ENCODE results near the gene ZBTB20.

ZBTB20 gene

GRCh38 chr3:114903213-114903612 is 243.9 kb downstream of the ZBTB20 start:
- DNase-seq: no peak

GRCh38 chr3:114902691-114903101 is 244.4 kb downstream of the ZBTB20 start:
- DNase-seq: no peak

- DNase-seq: no peak
These were observed 246.2 kb downstream of the ZBTB20 start for GRCh38 chr3:114900908-114901307.

DNA sequence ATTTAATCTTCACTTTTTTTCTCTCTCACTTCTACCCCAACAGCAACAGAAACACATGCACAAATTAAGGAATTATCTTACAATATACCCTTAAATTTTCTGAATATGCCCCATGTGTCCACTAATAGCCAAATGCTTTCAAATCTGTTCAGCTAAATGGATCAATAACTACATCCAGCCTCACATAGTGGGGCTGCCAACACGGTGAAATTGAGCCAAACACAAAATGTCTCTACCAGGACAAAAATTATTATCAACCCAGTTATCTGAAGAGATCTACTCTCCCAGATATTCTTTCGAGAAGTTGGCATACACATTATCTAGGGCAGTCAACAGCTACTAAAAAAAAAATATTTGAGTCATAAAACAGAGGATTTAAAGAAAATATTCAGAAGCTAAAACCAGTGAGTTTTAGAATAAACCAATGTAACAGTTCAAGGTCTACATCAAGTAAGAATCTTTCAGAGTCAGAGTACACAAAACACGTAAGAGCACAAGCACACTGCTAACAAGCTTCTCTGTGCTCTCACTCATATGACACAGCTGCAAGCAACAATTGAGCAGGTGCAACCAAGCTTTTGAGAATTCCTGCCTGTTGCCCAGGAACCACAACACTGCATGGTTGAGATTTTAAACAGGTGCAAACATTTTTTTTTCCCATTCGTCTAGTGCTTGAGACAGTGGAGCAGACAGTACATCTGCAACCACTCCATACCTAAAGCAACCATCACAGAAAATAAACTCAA is 247.7 kb downstream of the ZBTB20 start:
- no peak for DNase-seq

DNA sequence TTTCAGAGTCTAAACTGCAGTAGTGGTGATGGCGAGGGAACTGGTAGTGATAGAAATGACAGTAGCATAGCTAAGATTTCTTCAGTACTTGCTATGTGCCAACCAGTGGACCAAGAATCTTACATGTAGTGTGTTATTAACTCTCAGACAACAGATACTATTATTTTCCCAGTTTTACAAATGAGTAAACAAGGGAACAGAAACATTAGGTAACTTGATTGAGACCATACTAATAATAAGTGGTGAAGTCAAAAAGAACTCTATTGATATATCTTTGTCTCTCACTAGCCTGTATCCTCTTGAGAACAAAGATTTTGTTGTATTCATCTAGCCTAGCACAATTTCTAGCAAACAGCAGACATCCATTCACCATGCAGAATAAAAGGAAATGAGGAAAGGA is 250.1 kb downstream of the ZBTB20 start:
- DNase-seq: no peak

- DNase-seq: no peak
These were observed 253.7 kb downstream of the ZBTB20 start for GRCh38 chr3:114893361-114893760.

GRCh38 chr3:114892880-114893279 is 254.2 kb downstream of the ZBTB20 start:
- no peak for DNase-seq

DNA sequence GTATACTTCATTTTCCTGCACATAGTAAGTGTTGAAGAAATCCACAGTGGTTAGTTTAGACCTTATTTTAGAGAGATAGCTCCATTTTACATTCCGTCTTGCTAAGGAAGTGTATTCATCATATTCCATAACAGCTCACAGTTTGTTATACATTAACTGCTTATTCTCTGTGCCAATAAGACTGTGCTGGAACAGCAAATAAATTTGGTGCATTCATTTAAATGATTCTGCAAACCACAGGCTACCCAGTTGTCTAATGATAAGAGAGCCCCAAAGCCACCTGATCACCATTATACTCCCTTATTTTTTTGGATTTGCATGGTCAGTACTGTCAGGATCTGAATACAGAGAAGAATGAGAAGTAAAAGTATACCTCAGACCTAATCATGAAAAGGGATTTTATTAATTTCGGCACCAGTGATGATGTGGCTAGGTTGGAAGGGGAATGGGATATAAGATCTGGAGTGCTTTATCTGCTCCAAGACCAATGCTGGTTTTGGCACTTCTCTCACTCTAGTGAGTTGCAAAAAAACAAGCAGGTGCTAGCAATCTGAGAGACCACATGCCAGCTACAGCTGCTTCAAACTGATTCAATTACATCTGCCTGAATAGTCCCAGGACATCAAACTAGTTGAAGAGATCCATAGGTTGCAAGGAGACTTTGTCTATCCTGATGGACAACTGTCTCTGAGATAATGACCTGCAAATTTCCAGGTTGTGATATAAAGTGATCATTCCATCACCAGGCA is 254.8 kb downstream of the ZBTB20 start:
- DNase-seq: no peak

GRCh38 chr3:114887806-114888205 is 259.3 kb downstream of the ZBTB20 start:
- no peak for DNase-seq

- no peak for DNase-seq
These were observed 260.2 kb downstream of the ZBTB20 start for GRCh38 chr3:114886905-114887304.

DNA sequence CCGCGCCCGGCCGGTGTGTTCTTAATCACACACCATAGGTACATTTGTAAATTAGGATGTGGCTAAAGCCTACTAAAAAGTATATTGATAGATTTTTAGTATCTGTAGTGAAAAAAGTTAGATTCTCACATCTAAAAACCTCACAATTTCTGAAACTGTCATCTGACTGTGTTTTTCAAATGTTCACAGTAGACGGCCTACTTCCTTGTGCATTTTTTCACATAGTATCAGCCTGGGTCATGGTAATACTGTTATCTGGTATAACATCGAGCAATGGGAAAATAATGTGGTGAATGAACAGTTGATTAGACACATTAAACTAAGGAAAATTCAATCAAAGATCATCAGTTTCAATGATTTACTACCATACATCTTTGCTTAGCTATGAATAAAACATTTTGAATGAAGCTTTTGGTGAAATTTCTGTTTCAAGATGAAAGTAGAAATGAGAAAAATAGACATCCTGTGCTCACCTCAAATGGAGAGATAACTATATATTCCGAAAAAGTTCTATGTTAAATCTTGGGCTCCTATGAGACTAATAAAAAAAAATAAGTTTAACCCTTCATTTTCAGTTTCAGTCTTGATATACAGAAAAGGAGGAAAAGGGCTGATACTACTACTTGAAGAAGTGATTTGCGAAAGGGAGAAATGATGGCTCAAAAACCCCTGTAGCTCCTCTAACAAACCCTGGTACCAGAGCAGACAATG is 262.7 kb downstream of the ZBTB20 start:
- no peak for DNase-seq

DNA sequence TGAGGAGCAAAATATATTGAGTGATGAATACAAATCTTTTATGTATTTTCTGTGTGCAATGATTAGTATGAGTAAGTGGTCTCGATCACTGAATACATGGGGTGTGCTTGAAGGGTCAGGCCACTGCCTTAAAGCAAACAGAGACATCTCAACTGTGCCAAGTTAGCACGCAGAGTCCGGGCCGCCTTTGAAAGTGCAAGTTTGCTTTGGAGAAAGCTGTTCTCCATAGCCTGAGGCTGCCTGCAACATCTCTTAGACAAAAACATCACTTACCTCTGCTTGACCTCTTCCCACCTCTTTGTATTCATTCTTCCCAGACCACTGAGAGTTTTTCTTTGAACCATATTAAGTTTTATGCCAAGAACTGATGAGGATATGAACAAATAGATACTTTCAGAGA is 267.0 kb downstream of the ZBTB20 start:
- no peak for DNase-seq

GRCh38 chr3:114879059-114880031 is 267.7 kb downstream of the ZBTB20 start:
- no peak for DNase-seq

- DNase-seq: no peak
These were observed 268.8 kb downstream of the ZBTB20 start for GRCh38 chr3:114878114-114878839.

- DNase-seq: no peak
These were observed 269.5 kb downstream of the ZBTB20 start for GRCh38 chr3:114877378-114878113.

GRCh38 chr3:114874522-114874971 is 272.5 kb downstream of the ZBTB20 start:
- no peak for DNase-seq

DNA sequence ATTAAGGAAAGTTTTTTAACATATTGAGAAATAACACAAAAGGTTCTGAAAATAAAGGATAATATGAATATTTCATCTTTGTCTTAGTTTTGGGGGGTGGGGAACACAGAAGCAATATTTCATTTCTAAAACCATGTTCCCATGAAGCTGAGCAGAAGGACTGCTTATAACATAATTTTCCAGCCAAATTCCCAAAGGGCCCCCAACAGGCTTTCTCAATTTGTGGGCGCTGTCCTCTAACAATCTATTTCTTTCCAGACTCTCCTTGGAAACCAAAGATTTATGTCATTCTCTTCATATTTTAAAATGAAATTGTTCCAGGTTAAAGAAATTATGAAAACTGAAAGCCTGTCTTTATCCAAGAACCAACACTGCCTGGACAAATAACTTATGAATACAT is 273.5 kb downstream of the ZBTB20 start:
- no peak for DNase-seq

GRCh38 chr3:114872588-114872987 is 274.5 kb downstream of the ZBTB20 start:
- no peak for DNase-seq

DNA sequence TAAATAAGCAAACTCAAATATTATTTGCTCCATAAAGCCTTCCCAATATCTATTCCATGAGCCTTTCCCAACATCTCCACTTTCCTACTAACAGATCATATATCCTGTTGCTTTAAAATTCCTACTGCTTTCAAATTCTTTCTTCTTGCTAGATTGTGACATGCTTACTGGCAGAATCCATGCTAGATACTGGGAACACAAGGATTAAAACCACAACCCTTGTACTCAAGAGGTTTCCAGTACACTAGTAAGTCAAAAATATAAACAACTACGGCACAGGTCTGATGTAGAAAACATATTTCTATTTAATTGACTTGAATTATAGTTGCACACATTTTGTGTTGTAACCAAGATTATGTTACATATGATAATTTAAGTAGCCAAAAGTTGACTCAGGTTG is 275.0 kb downstream of the ZBTB20 start:
- DNase-seq: no peak

DNA sequence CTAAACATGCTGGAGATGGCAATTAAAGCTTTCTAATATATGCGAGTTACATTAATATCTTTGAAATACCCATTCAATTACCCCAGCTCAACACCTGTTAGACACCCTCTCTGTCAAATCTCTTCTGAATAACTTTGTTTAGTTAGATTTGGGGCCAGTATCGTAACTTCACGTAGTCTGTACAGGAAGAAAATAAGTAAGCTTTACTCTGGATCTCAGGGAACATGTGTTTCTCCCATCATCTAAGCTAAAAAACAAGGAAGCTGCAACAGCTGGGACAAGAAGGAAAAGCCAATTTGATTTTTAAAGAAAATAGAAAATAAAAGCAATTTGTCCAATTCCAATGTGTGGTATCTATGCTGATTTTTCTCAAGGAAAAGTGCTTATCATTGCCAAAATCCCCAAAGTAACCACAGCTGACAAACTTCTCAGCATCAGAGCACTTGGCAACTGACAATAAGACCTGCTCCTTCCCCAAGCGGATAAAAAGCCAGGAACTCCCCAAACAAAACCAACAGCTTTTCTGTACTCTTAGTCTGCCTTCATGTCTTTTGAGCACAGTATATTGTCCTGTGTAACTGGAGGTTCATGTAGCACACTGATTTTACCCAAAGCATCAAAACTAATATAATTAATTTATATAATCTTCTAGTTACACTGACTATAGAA is 279.1 kb downstream of the ZBTB20 start:
- no peak for DNase-seq

Measured in activated CD8-positive, alpha-beta memory T cell treated with anti-CD3 and anti-CD28 coated beads, Interleukin-2, amount 50 U/mL, for 48 hours (primary cell).